Suprapubic skin (tissue), 3 donors: Measurements from ENCODE around the gene CUEDC1.

ENCODE experiments used
- CTCF ChIP-seq, 2 donors: fragments of 200-600 bp in 1 of 2; fragments of 450-650 bp in 1 of 2; sonication (generic) in 1 of 2; IDR thresholded peaks; one replicate each; pipeline ENCODE4 v1.5.1; 2016 to 2019; ENCODE audit warnings: antibody characterized with exemption in 2 of 2, mild to moderate bottlenecking in 1 of 2, moderate library complexity in 1 of 2
- POLR2AphosphoS5 ChIP-seq, 3 donors: sonication (generic); formaldehyde crosslinking; IDR thresholded peaks; one replicate each; pipeline ENCODE4 v1.6.1; 2017; ENCODE audit warnings: antibody characterized with exemption in 3 of 3

GRCh38 chr17:57842280-57842679 lies 112.9 kb downstream of the CUEDC1 start:
- TF ChIP-seq CTCF (IDR thresholded peaks at IDR 0.05) (no peak), POLR2AphosphoS5 (IDR thresholded peaks at IDR 0.05) (no peak)
